ENCODE measurements around the gene ADGRE3.

- no peak for TF ChIP-seq CTCF (IDR thresholded peaks at IDR 0.05; ENCODE audit: low read length)
- TF ChIP-seq EZH2 (IDR thresholded peaks at IDR 0.05; ENCODE audit: borderline replicate concordance, low read length), result no peak
These were observed 70.7 kb downstream of the ADGRE3 start for GRCh38 chr19:14603990-14604387.

Measured in OCI-LY1 (cell line).